Psoas muscle (tissue), 8 donors: ENCODE data around the gene RASEF. TPM values are rescaled to one million over a fixed set of nuclear protein-coding genes. Genes with fewer than 3 reads are reported as not detected.

ENCODE experiments used
- ATAC-seq, 4 donors: fragments of 200-7000 bp; cut with Tn5 transposase; one replicate each; pipeline ENCODE4 v1.9.1; 2020; ENCODE audit warnings: moderate library complexity in 3 of 4, mild to moderate bottlenecking in 2 of 4
- DNase-seq, 2 donors: peaks; one replicate each; pipeline ENCODE4 v3.0.0-alpha.2; 2020
- H3K27ac ChIP-seq: fragments of 200-600 bp; one replicate; pipeline ENCODE4 v1.8.0; 2022
- H3K27me3 ChIP-seq, 3 donors: fragments of 200-600 bp in 1 of 3; one replicate each; pipeline versions ENCODE4 v1.6.1 to v1.8.0; 2013 to 2022; ENCODE audit warnings: low read length in 2 of 3, mild to moderate bottlenecking in 2 of 3, moderate library complexity in 1 of 3; ENCODE audit not compliant: insufficient read depth in 3 of 3
- H3K36me3 ChIP-seq, 2 donors: fragments of 200-600 bp in 1 of 2; one replicate each; pipeline versions ENCODE4 v1.6.1 to v1.8.0; 2013 to 2022; ENCODE audit warnings: low read depth in 1 of 2, mild to moderate bottlenecking in 1 of 2, moderate library complexity in 1 of 2; ENCODE audit not compliant: insufficient read depth in 1 of 2
- H3K4me1 ChIP-seq: fragments of 200-600 bp; one replicate; pipeline ENCODE4 v1.8.0; 2022
- H3K4me3 ChIP-seq: fragments of 200-600 bp; one replicate; pipeline ENCODE4 v1.8.0; 2022; ENCODE audit warnings: mild to moderate bottlenecking
- H3K9me3 ChIP-seq: fragments of 200-600 bp; one replicate; pipeline ENCODE4 v1.8.0; 2022
- WGBS, 3 donors: extraction: QIAGEN DNeasy Blood & Tissue Kit; methylation state at CpG; one replicate each; pipeline versions ENCODE4 v1.1.6 to v1.1.7; 2013; 5-methylcytosine and 5-hydroxymethylcytosine counted together
- intact Hi-C, 2 donors: fragments of 100-400 bp; cut with DNase I; formaldehyde crosslinking; loops; one replicate each; pipeline versions ENCODE4 v1.11.0 to v1.14.2; 2022
- polyA plus RNA-seq, 3 donors: library from polyadenylated mRNA; stranded (reverse); fragments of 200-250 nt; gene quantifications; one replicate each; pipeline ENCODE4 v1.2.3, GENCODE V29; 2013
- total RNA-seq, 4 donors: library from RNA; stranded (reverse); fragmentation: NEBNext Ultra II Directional in 2 of 4; extraction: Animal tissue kit (Norgen Biotek cat#: 25700) in 2 of 4; gene quantifications; one replicate each; pipeline versions ENCODE4 v1.2.1 to v1.2.4, GENCODE V29; 2021 to 2023
- TF ChIP-seq, protein P1 (sequence below): fragments of 200-600 bp; IDR thresholded peaks from one replicate; pipeline ENCODE4 v1.8.0; 2022; ENCODE audit warnings: antibody characterized with exemption
- donor health status: healthy with polysubstance abuse.
- donor health status: DM: no; HTN: no; CAD: no; lungs with moderate emphysema.
- donor health status: Bipolar disorder and iron deficiency.
- donor health status: healthy.
- donor health status: DM: yes; HTN: yes; CAD: no.
- donor health status: DM: no; HTN: no; CAD: no.
- donor health status: DM: no; HTN: no; CAD: no.
- donor health status: DM: yes; HTN: yes; CAD: no.

The RASEF gene
- total and polyA plus RNA-seq, 7 donors, result 0.01 to 0.11 (median 0.06) TPM; not detected in 1

DNA sequence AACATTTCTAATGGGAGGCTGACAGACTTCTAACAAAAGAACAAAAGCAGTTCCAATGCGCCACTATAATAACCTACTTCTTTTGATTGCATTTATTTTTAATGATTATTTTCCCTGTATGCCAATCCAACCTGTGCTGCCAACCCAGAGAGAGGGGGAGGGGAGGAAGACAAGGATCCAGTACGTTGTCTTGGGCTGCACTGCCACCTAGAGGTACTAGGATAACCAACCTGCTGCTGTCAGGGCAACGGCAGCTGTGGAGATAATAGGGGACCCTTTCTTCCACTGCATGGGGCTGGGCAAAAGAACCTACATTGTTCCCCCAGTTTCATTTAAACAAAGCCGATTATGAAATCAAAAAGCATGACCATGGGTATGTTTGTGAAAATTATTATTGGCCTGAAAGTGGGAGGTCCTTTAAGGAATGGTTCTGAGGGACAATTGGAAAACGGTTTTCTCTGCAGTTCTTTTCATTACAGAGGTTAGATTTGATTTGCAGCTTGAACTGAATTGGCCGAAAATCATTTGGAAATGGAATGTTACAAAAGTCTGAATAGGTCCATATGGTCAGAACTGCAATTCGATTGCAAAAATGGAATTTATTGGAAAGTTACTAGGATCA is 101.3 kb downstream of the RASEF start:
- Histone ChIP-seq H3K9me3 (no peaks in the 10 kb centered on the region), H3K27me3 (no peaks in the 10 kb centered on the region), H3K4me1 (no peaks in the 10 kb centered on the region), H3K27ac (no peak overlapping the region), H3K4me3 (no peak overlapping the region), H3K36me3 (no peaks in the 10 kb centered on the region)
- TF ChIP-seq, protein P1, sequence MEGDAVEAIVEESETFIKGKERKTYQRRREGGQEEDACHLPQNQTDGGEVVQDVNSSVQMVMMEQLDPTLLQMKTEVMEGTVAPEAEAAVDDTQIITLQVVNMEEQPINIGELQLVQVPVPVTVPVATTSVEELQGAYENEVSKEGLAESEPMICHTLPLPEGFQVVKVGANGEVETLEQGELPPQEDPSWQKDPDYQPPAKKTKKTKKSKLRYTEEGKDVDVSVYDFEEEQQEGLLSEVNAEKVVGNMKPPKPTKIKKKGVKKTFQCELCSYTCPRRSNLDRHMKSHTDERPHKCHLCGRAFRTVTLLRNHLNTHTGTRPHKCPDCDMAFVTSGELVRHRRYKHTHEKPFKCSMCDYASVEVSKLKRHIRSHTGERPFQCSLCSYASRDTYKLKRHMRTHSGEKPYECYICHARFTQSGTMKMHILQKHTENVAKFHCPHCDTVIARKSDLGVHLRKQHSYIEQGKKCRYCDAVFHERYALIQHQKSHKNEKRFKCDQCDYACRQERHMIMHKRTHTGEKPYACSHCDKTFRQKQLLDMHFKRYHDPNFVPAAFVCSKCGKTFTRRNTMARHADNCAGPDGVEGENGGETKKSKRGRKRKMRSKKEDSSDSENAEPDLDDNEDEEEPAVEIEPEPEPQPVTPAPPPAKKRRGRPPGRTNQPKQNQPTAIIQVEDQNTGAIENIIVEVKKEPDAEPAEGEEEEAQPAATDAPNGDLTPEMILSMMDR, result peak; percentile 77
- DNase-seq, result peak; percentile 31 to 61
- intact Hi-C loops, result no loop called here
- 14 to 19% (median 16%) methylated on average over 7 of the region's 7 CpGs for WGBS, 3 donors
- ATAC-seq, result peak; percentile 83 to 93 (median 87)

DNA sequence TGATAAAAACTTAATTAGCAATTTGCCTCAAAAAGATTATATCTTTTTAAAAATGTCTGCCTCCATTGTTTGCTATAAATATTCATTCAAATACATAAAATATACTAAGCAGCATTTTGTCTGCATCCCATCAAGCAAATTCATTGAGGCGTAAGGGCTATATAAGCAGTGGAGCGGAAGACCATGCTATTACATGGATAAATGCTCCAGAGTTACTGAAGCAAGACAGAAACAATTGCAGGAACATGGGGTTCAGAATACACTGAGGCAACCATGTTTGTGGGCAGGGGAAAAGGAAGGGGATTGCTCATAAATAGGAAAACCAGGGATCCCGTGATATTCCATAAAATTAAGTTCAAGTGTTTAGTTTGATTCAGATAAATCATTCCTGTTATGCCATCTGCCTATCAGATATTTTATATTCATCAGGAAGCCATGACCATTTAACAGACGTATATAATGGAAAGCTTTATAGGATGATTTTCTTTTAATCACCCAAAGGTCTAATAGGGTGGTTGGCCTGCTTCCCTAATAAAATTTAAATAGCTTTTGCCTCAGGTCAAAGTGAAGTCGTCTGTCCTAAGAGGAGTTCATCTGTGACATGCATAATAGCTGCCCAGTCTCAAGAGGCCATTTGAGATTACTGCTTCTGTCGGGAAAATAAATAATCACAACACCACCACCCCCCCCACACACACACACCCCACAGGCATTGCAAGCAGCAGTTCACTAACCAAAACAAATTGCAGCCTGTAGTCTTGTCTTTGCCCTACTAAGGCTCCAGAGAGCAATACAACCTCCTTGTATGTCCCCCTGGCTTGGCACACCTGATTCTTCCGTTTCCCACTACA is 105.2 kb downstream of the RASEF start:
- WGBS, 3 donors, result 66 to 73% (median 72%) methylated on average over 7 of the region's 7 CpGs
- Histone ChIP-seq H3K27ac (no peak overlapping the region), H3K4me1 (no peaks in the 10 kb centered on the region), H3K27me3 (no peaks in the 10 kb centered on the region), H3K9me3 (no peaks in the 10 kb centered on the region), H3K36me3 (no peaks in the 10 kb centered on the region), H3K4me3 (no peak overlapping the region)
- TF ChIP-seq, protein P1, result no peak
- intact Hi-C loops, result no loop called here
- DNase-seq, result no peak
- no peak for ATAC-seq

DNA sequence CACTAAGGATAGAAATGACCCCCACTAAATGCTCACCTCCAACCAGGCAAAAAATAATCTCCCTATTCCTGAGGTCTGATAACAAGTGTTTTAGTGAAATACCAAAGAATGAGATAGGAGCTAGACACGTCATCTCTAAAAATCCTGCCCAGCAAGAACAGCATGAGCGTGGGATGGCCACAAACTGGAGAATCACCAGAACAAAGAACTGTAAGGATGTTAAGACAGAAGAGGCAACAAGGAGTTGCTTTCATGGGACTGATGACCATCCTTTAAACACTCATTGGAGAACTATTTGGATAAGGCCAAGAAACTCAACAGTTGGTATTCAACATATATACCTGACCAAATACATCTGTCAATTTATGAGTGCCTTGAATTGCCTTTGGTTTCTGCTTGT is 113.7 kb downstream of the RASEF start:
- WGBS, 3 donors, result 87 to 99% (median 95%) methylated on average over 2 of the region's 2 CpGs

DNA sequence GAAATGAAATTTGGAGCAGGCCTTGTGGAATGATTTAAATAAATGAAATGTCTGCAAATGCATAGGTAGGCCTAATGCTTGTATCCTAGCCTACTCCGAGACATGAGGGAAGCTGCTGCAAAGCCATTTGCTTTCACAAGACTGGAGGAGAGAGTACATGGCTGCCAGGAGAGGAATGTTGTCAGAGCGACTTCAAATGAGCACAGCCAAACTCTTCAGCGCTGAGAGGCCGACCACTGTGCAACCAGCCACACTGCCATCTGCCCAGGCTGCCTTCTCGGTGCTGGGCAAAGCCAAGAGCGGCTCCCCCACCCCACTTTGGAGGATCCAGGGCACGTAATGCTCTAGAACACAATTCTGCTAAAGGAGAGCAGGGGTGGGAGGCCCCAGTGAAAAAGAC is 122.6 kb downstream of the RASEF start:
- intact Hi-C loops, result no loop called here
- no peaks in the 10 kb centered on the region for H3K27me3 ChIP-seq

More for the DNA sequence above, 113.7 kb downstream of the RASEF start:
- no peak for ATAC-seq
- Histone ChIP-seq H3K4me1 (no peaks in the 10 kb centered on the region), H3K27ac (no peak overlapping the region), H3K4me3 (no peak overlapping the region), H3K9me3 (no peaks in the 10 kb centered on the region), H3K27me3 (no peaks in the 10 kb centered on the region), H3K36me3 (no peaks in the 10 kb centered on the region)
- intact Hi-C loops, result no loop called here
- TF ChIP-seq, protein P1, result no peak
- no peak for DNase-seq

More for the DNA sequence above, 122.6 kb downstream of the RASEF start:
- no peak for ATAC-seq
- no peaks in the 10 kb centered on the region for H3K4me1 ChIP-seq
- DNase-seq, result no peak
- H3K9me3 ChIP-seq, result no peaks in the 10 kb centered on the region
- no peak overlapping the region for H3K4me3 ChIP-seq
- no peaks in the 10 kb centered on the region for H3K36me3 ChIP-seq
- no peak overlapping the region for H3K27ac ChIP-seq
- WGBS, 3 donors, result 88 to 92% (median 89%) methylated on average over 7 of the region's 7 CpGs
- TF ChIP-seq, protein P1, result no peak
